Measurements from ENCODE around the gene ADAD2.

The ADAD2 gene

GRCh38 chr16:84224554-84224953 lies 33.6 kb downstream of the ADAD2 start:
- no peaks in the 10 kb centered on the region for H3F3A ChIP-seq (ENCODE audit: insufficient read depth, low read length)
- no peaks in the 10 kb centered on the region for H4K20me1 ChIP-seq (ENCODE audit: insufficient read depth, low read length)
- H3K9me3 ChIP-seq (replicated peaks; ENCODE audit: insufficient read depth, low read length): no peaks in the 10 kb centered on the region
- H3K4me2 ChIP-seq (ENCODE audit: low read depth, low read length): no peak overlapping the region
- H2AFZ ChIP-seq (ENCODE audit: low read length): no peak overlapping the region
- H3K4me3 ChIP-seq (ENCODE audit: low read length): no peak overlapping the region
- H3K9ac ChIP-seq (ENCODE audit: low read length): no peak overlapping the region
- TF ChIP-seq CTCF (IDR thresholded peaks at IDR 0.05; ENCODE audit: low read length) (no peak), EZH2phosphoT487 (IDR thresholded peaks at IDR 0.05; ENCODE audit: low read length) (no peak), EZH2 (optimal IDR thresholded peaks at IDR 0.05; ENCODE audit: low read depth, low read length) (no peak)
- H3K9me2 ChIP-seq (replicated peaks; ENCODE audit: insufficient read depth, low read length): no peaks in the 10 kb centered on the region
- DNase-seq: no peak
- H3K27me3 ChIP-seq (replicated peaks; ENCODE audit: insufficient read depth, low read length): peaks cover 74% of the 10 kb centered on the region
- no peaks in the 10 kb centered on the region for H3K79me2 ChIP-seq (ENCODE audit: low read length)
- no peak overlapping the region for H3K27ac ChIP-seq (ENCODE audit: low read length)
- H3K4me1 ChIP-seq (ENCODE audit: low read length): no peaks in the 10 kb centered on the region
- no peaks in the 10 kb centered on the region for H3K36me3 ChIP-seq (replicated peaks; ENCODE audit: insufficient read depth, low read length)

GRCh38 chr16:84225126-84225525 lies 34.2 kb downstream of the ADAD2 start:
- no peak overlapping the region for H3K4me3 ChIP-seq (ENCODE audit: low read length)
- no peaks in the 10 kb centered on the region for H4K20me1 ChIP-seq (ENCODE audit: insufficient read depth, low read length)
- H3K9me2 ChIP-seq (replicated peaks; ENCODE audit: insufficient read depth, low read length): no peaks in the 10 kb centered on the region
- no peak overlapping the region for H3K27ac ChIP-seq (ENCODE audit: low read length)
- no peak for TF ChIP-seq CTCF (IDR thresholded peaks at IDR 0.05; ENCODE audit: low read length)
- no peaks in the 10 kb centered on the region for H3K36me3 ChIP-seq (replicated peaks; ENCODE audit: insufficient read depth, low read length)
- H3F3A ChIP-seq (ENCODE audit: insufficient read depth, low read length): no peaks in the 10 kb centered on the region
- peaks cover 78% of the 10 kb centered on the region for H3K27me3 ChIP-seq (replicated peaks; ENCODE audit: insufficient read depth, low read length)
- no peaks in the 10 kb centered on the region for H3K9me3 ChIP-seq (replicated peaks; ENCODE audit: insufficient read depth, low read length)
- H3K4me2 ChIP-seq (ENCODE audit: low read depth, low read length): no peak overlapping the region
- H3K9ac ChIP-seq (ENCODE audit: low read length): no peak overlapping the region
- H3K79me2 ChIP-seq (ENCODE audit: low read length): no peaks in the 10 kb centered on the region
- DNase-seq: no peak
- no peak overlapping the region for H2AFZ ChIP-seq (ENCODE audit: low read length)
- no peaks in the 10 kb centered on the region for H3K4me1 ChIP-seq (ENCODE audit: low read length)

- peaks cover 80% of the 10 kb centered on the region for H3K27me3 ChIP-seq (replicated peaks; ENCODE audit: insufficient read depth, low read length)
Measured at GRCh38 chr16:84225571-84225970, 34.6 kb downstream of the ADAD2 start.

More at GRCh38 chr16:84225571-84225970, 34.6 kb downstream of the ADAD2 start:
- TF ChIP-seq EZH2 (optimal IDR thresholded peaks at IDR 0.05; ENCODE audit: low read depth, low read length) (no peak), CTCF (IDR thresholded peaks at IDR 0.05; ENCODE audit: low read length) (no peak), EZH2phosphoT487 (IDR thresholded peaks at IDR 0.05; ENCODE audit: low read length) (no peak)
- no peaks in the 10 kb centered on the region for H4K20me1 ChIP-seq (ENCODE audit: insufficient read depth, low read length)
- DNase-seq: no peak
- H3F3A ChIP-seq (ENCODE audit: insufficient read depth, low read length): no peaks in the 10 kb centered on the region
- no peak overlapping the region for H3K27ac ChIP-seq (ENCODE audit: low read length)
- H3K4me2 ChIP-seq (ENCODE audit: low read depth, low read length): no peak overlapping the region
- H2AFZ ChIP-seq (ENCODE audit: low read length): no peak overlapping the region
- H3K9ac ChIP-seq (ENCODE audit: low read length): no peak overlapping the region
- H3K9me3 ChIP-seq (replicated peaks; ENCODE audit: insufficient read depth, low read length): no peaks in the 10 kb centered on the region
- H3K9me2 ChIP-seq (replicated peaks; ENCODE audit: insufficient read depth, low read length): no peaks in the 10 kb centered on the region
- no peak overlapping the region for H3K4me3 ChIP-seq (ENCODE audit: low read length)
- H3K79me2 ChIP-seq (ENCODE audit: low read length): no peaks in the 10 kb centered on the region
- no peaks in the 10 kb centered on the region for H3K4me1 ChIP-seq (ENCODE audit: low read length)
- no peaks in the 10 kb centered on the region for H3K36me3 ChIP-seq (replicated peaks; ENCODE audit: insufficient read depth, low read length)

Data from MM.1S (cell line).